AG04450 (cell line): ENCODE data around the gene KRTDAP. TPM values are rescaled to one million over a fixed set of nuclear protein-coding genes. Genes with fewer than 3 reads are reported as not detected.
A peak's percentile ranks its signal among the peaks of the same experiment; 100 is the strongest.

ENCODE experiments used
- CTCF ChIA-PET: fragments of 300-600, 350-600 bp; formaldehyde crosslinking; extraction: SDS; loops from one replicate; lab custom pipeline; 2022; ENCODE audit warnings: antibody characterized with exemption, inconsistent platforms; lab: Charles Lee
- POLR2A ChIA-PET: fragments of 350-600 bp; formaldehyde crosslinking; extraction: SDS; loops from one replicate; lab custom pipeline; 2021; ENCODE audit warnings: antibody characterized with exemption, inconsistent platforms; lab: Yijun Ruan, JAX
- DNase-seq: peaks from one replicate; pipeline ENCODE4 v3.0.0-alpha.2; 2011; ENCODE audit warnings: low read depth, low spot score
- H3K27ac ChIP-seq: one replicate; pipeline ENCODE4 v1.5.1; 2012; ENCODE audit warnings: low read depth, low read length, control low read depth
- H3K27me3 ChIP-seq: one replicate; pipeline ENCODE4 v1.6.0; 2012; ENCODE audit warnings: low read length; ENCODE audit not compliant: control insufficient read depth, insufficient read depth
- H3K4me3 ChIP-seq: 2 replicates; pipeline ENCODE4 v1.5.1; 2011; ENCODE audit warnings: mild to moderate bottlenecking, low read depth, low read length, control low read depth
- H3K9me3 ChIP-seq: 2 replicates; pipeline ENCODE4 v1.5.1; 2012; ENCODE audit warnings: low read length; ENCODE audit not compliant: control insufficient read depth, insufficient read depth
- CTCF ChIP-seq: IDR thresholded peaks from 2 replicates; pipeline ENCODE4 v1.5.1; 2011; ENCODE audit warnings: low read depth, low read length, control low read depth, inconsistent platforms
- polyA plus RNA-seq: library from polyadenylated mRNA; depleted of rRNA; stranded (reverse); fragments of >200 nt; gene quantifications from 2 replicates; pipeline ENCODE4 v1.2.3, GENCODE V29; 2011

The KRTDAP gene
- polyA plus RNA-seq, 1 experiment, result not detected

- peaks cover 7% of the 10 kb centered on the region for H3K27me3 ChIP-seq
- no peak for TF ChIP-seq CTCF
- H3K4me3 ChIP-seq, result no peak overlapping the region
- POLR2A ChIA-PET, result no interaction called here
- no peak for DNase-seq
- CTCF ChIA-PET, result no interaction called here
- no peak overlapping the region for H3K27ac ChIP-seq
- no peaks in the 10 kb centered on the region for H3K9me3 ChIP-seq
These were observed 8.8 kb upstream of the KRTDAP start for GRCh38 chr19:35498984-35499527.

GRCh38 chr19:35498220-35498619, 8.0 kb upstream of the KRTDAP start:
- no peak for DNase-seq
- CTCF ChIA-PET, result interaction anchor here (1.4 kb wide), 1 partner anchor 12 kb away, joined by 7 read pairs; no protein-coding TSS in a partner anchor
- POLR2A ChIA-PET, result no interaction called here
- TF ChIP-seq CTCF, result no peak
- H3K9me3 ChIP-seq, result no peaks in the 10 kb centered on the region
- H3K27ac ChIP-seq, result no peak overlapping the region
- peaks cover 6% of the 10 kb centered on the region for H3K27me3 ChIP-seq
- no peak overlapping the region for H3K4me3 ChIP-seq

- Histone ChIP-seq H3K4me3 (no peak overlapping the region), H3K27me3 (peaks cover 5% of the 10 kb centered on the region), H3K27ac (no peak overlapping the region), H3K9me3 (no peaks in the 10 kb centered on the region)
- ChIA-PET CTCF (interaction anchor here (0.5 to 1.6 kb wide), 4 partner anchors 13 to 145 kb away, joined by 3 to 9 read pairs (median 6); no protein-coding TSS in a partner anchor), POLR2A (no interaction called here)
- no peak for DNase-seq
- TF ChIP-seq CTCF, result no peak
These were observed 7.1 kb upstream of the KRTDAP start for GRCh38 chr19:35497406-35497805.

- ChIA-PET CTCF (interaction anchor here (0.6 to 1.6 kb wide), 31 partner anchors 8 to 451 kb away, joined by 3 to 46 read pairs (median 4); no protein-coding TSS in a partner anchor), POLR2A (interaction anchor here (0.6 kb wide), 1 partner anchor 316 kb away, joined by 5 read pairs; no protein-coding TSS in a partner anchor)
- no peaks in the 10 kb centered on the region for H3K9me3 ChIP-seq
- TF ChIP-seq CTCF, result peak; percentile 96
- no peak overlapping the region for H3K27ac ChIP-seq
- peak; percentile 10 for DNase-seq
- peaks cover 7% of the 10 kb centered on the region for H3K27me3 ChIP-seq
- H3K4me3 ChIP-seq, result no peak overlapping the region
These were observed 5.1 kb upstream of the KRTDAP start for GRCh38 chr19:35495107-35496064.
